HUES6 (cell line): Measurements from ENCODE around the gene DHX34.
"Not testable (repeated sequence)": the region's sequence is repeated elsewhere in the genome, so short reads cannot be mapped to it uniquely, and the experiment has no call there.

ENCODE experiments used
- H3K27ac ChIP-seq: 2 replicates; pipeline ENCODE4 v1.7.0; 2013; ENCODE audit warnings: low read depth, mild to moderate bottlenecking, low read length, inconsistent platforms
- H3K27me3 ChIP-seq: 2 replicates; pipeline ENCODE4 v1.6.1; 2013; ENCODE audit warnings: low read length; ENCODE audit not compliant: control insufficient read depth, insufficient read depth
- H3K36me3 ChIP-seq: 2 replicates; pipeline ENCODE4 v1.6.1; 2013; ENCODE audit warnings: low read length; ENCODE audit not compliant: control insufficient read depth, insufficient read depth
- H3K4me1 ChIP-seq: 2 replicates; pipeline ENCODE4 v1.6.1; 2013; ENCODE audit warnings: low read length; ENCODE audit not compliant: control insufficient read depth, insufficient read depth
- H3K4me3 ChIP-seq: 2 replicates; pipeline ENCODE4 v1.5.1; 2013; ENCODE audit warnings: low read depth, low read length
- H3K9ac ChIP-seq: one replicate; pipeline ENCODE4 v1.6.1; 2013; ENCODE audit warnings: mild to moderate bottlenecking, low read length
- H3K9me3 ChIP-seq: 2 replicates; pipeline ENCODE4 v1.6.1; 2013; ENCODE audit warnings: low read depth, low read length; ENCODE audit not compliant: control insufficient read depth, insufficient read depth

The DHX34 gene

GRCh38 chr19:47379381-47379938 is 30.3 kb downstream of the DHX34 start:
- Histone ChIP-seq H3K9ac (no peak overlapping the region), H3K36me3 (peaks cover 77% of the 10 kb centered on the region), H3K4me3 (no peak overlapping the region), H3K9me3 (no peaks in the 10 kb centered on the region), H3K27me3 (no peaks in the 10 kb centered on the region), H3K27ac (no peak overlapping the region), H3K4me1 (peaks cover 6% of the 10 kb centered on the region; the same call in 1 of the 2 replicates)

GRCh38 chr19:47380559-47380958 is 31.4 kb downstream of the DHX34 start:
- H3K4me3 ChIP-seq, result no peak overlapping the region
- H3K27me3 ChIP-seq, result no peaks in the 10 kb centered on the region
- H3K4me1 ChIP-seq, result peaks cover 6% of the 10 kb centered on the region; the same call in 1 of the 2 replicates
- no peak overlapping the region for H3K9ac ChIP-seq
- H3K9me3 ChIP-seq, result no peaks in the 10 kb centered on the region
- no peak overlapping the region for H3K27ac ChIP-seq
- H3K36me3 ChIP-seq, result peaks cover 66% of the 10 kb centered on the region

DNA sequence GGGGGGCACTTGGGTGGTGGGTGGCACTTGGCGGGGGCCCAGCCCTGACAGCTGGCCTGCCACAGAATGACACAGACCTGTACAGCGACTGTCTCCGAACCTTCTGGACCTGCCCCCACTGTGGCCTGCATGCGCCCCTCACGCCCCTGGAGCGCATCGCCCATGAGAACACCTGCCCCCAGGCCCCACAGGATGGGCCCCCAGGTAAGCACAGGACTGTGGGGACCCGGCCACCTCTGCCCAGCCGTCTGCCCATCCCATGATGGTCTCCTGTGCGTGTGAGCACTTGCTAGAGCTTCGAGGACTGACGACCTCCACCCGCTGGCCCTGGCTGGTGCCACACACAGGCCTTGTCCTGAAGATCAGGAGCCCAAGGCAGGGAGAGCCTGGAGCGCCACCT is 32.0 kb downstream of the DHX34 start:
- peaks cover 6% of the 10 kb centered on the region; the same call in 1 of the 2 replicates for H3K4me1 ChIP-seq
- H3K9ac ChIP-seq, result no peak overlapping the region
- H3K27ac ChIP-seq, result no peak overlapping the region
- H3K27me3 ChIP-seq, result no peaks in the 10 kb centered on the region
- H3K36me3 ChIP-seq, result peaks cover 60% of the 10 kb centered on the region
- no peak overlapping the region for H3K4me3 ChIP-seq
- no peaks in the 10 kb centered on the region for H3K9me3 ChIP-seq

- peaks cover 6% of the 10 kb centered on the region; the same call in 1 of the 2 replicates for H3K4me1 ChIP-seq
- H3K9me3 ChIP-seq, result no peaks in the 10 kb centered on the region
- H3K9ac ChIP-seq, result no peak overlapping the region
- no peaks in the 10 kb centered on the region for H3K27me3 ChIP-seq
- no peak overlapping the region for H3K4me3 ChIP-seq
- no peak overlapping the region for H3K27ac ChIP-seq
- H3K36me3 ChIP-seq, result peaks cover 54% of the 10 kb centered on the region
Measured at GRCh38 chr19:47381653-47382279, 32.7 kb downstream of the DHX34 start.

- not testable (repeated sequence) for H3K4me1 ChIP-seq, H3K9ac ChIP-seq, H3K27me3 ChIP-seq, H3K4me3 ChIP-seq, H3K9me3 ChIP-seq, H3K27ac ChIP-seq
- H3K36me3 ChIP-seq, result peaks cover 35% of the 10 kb centered on the region
Measured at GRCh38 chr19:47383890-47384289, 34.8 kb downstream of the DHX34 start.

DNA sequence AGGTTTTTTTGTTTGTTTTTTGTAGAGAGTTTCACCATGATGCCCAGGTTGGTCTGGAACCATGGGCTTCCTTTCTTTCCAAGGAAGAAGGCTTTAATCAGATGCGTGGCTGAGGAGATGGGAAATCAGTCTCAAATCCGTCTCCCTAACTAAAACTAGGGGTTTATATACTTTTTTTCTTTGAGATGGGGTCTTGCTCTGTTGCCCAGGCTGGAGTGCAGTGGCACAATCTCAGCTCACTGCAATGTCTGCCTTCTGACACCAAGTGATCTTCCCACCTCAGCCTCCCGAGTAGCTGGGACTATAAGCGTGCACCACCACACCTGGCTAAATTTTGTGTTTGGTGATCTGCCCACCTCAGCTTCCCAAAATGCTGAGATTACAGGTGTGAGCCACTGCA is 35.4 kb downstream of the DHX34 start:
- H3K27ac ChIP-seq, H3K27me3 ChIP-seq, H3K4me1 ChIP-seq, H3K4me3 ChIP-seq, H3K9ac ChIP-seq, H3K9me3 ChIP-seq: not testable (repeated sequence)
- H3K36me3 ChIP-seq, result peaks cover 29% of the 10 kb centered on the region

DNA sequence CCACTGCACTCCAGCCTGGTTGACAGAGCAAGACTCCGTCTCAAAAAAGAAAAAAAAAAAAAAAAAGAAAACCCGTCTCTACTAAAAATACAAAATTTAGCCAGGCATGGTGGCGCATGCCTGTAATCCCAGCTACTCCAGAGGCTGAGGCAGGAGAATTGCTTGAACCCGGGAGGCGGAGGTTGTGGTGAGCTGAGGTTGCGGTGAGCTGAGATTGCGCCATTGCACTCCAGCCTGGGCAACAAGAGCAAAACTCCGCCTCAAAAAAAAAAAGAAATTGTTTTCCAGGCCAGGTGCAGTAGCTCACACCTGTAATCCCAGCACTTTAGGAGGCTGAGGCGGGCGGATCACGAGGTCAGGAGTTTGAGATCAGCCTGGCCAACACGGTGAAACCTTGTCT is 37.5 kb downstream of the DHX34 start:
- not testable (repeated sequence) for H3K9ac ChIP-seq, H3K27ac ChIP-seq, H3K9me3 ChIP-seq, H3K36me3 ChIP-seq, H3K27me3 ChIP-seq, H3K4me3 ChIP-seq
- H3K4me1 ChIP-seq, result peaks cover 13% of the 10 kb centered on the region; the same call in 1 of the 2 replicates

GRCh38 chr19:47387623-47388022 is 38.5 kb downstream of the DHX34 start:
- not testable (repeated sequence) for H3K4me3 ChIP-seq, H3K27me3 ChIP-seq, H3K36me3 ChIP-seq, H3K27ac ChIP-seq, H3K9me3 ChIP-seq, H3K9ac ChIP-seq
- H3K4me1 ChIP-seq, result peaks cover 16% of the 10 kb centered on the region; the same call in 1 of the 2 replicates

DNA sequence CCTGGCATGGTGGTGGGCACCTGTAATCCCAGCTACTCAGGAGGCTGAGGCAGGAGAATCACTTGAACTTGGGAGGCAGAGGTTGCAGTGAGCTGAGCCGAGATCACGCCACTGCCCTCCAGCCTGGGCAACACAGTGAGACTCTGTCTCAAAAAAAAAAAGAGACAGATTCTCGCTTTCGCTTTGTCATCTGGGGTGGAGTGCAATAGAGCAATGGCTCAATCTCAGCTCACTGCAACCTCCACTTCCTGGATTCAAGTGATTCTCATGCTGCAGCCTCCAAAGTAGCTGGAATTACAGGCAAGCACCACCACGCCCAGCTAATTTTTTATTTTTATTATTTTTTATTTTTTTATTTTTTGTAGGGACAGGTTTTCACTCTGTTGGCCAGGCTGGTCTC is 39.6 kb downstream of the DHX34 start:
- H3K36me3 ChIP-seq, H3K4me3 ChIP-seq, H3K9me3 ChIP-seq, H3K27ac ChIP-seq, H3K9ac ChIP-seq, H3K27me3 ChIP-seq: not testable (repeated sequence)
- H3K4me1 ChIP-seq, result peaks cover 12% of the 10 kb centered on the region; the same call in 1 of the 2 replicates

DNA sequence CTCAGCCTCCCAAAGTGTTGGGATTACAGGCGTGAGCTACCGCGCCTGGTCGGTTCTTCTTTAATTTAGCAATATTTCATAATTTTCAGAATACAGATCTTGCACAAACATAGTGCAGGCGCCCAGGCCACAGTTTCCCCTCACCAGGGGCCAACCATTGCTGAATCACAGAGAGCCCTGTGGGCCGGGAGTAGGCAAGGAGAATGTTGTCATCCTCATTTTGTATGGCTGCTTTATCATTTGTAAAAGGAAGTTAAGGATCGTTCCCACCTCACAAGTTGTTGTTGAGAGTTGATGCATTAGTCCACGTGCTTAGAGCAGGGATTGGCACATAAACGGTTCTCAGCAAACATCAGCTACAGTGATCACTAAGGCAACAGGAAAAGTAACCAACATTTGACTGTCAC is 40.0 kb downstream of the DHX34 start:
- H3K27me3 ChIP-seq, result no peaks in the 10 kb centered on the region; the same call in 1 of the 2 replicates
- H3K9me3 ChIP-seq, result peaks cover 4% of the 10 kb centered on the region; the same call in 1 of the 2 replicates
- H3K9ac ChIP-seq, result peak overlapping the region; percentile 1
- H3K36me3 ChIP-seq, result no peaks in the 10 kb centered on the region; the same call in 1 of the 2 replicates
- H3K4me1 ChIP-seq, result peaks cover 12% of the 10 kb centered on the region; the same call in 1 of the 2 replicates
- H3K27ac ChIP-seq, result no peak overlapping the region
- H3K4me3 ChIP-seq, result no peak overlapping the region
